Activated naive CD8-positive, alpha-beta T cell treated with anti-CD3 and anti-CD28 coated beads for 36 hours (primary cell): ENCODE data around the gene SIAH1. TPM values are rescaled to one million over a fixed set of nuclear protein-coding genes. Genes with fewer than 3 reads are reported as not detected.

Source experiments
- DNase-seq: peaks from one replicate; pipeline ENCODE4 v3.0.0; 2021
- H3K27ac Mint-ChIP-seq: one replicate; pipeline ENCODE4 v1.8.0; 2022; ENCODE audit warnings: mild to moderate bottlenecking, moderate library complexity, mixed read lengths
- H3K27me3 Mint-ChIP-seq: one replicate; pipeline ENCODE4 v1.8.0; 2022; ENCODE audit warnings: mild to moderate bottlenecking, mixed read lengths
- H3K36me3 Mint-ChIP-seq: one replicate; pipeline ENCODE4 v1.8.0; 2021; ENCODE audit warnings: mild to moderate bottlenecking, mixed read lengths
- H3K4me1 Mint-ChIP-seq: one replicate; pipeline ENCODE4 v1.8.0; 2021; ENCODE audit warnings: mixed read lengths
- H3K4me3 Mint-ChIP-seq: one replicate; pipeline ENCODE4 v1.8.0; 2022; ENCODE audit warnings: mild to moderate bottlenecking, moderate library complexity, mixed read lengths
- H3K9me3 Mint-ChIP-seq: one replicate; pipeline ENCODE4 v1.8.0; 2022; ENCODE audit warnings: mixed read lengths
- total RNA-seq, 2 experiments: library from RNA; stranded (reverse); gene quantifications; one replicate each; pipeline ENCODE4 v1.2.3, GENCODE V29; 2021

Gene SIAH1
- total RNA-seq, 2 experiments from 2014 or later: 16.2 to 18.3 TPM

DNA sequence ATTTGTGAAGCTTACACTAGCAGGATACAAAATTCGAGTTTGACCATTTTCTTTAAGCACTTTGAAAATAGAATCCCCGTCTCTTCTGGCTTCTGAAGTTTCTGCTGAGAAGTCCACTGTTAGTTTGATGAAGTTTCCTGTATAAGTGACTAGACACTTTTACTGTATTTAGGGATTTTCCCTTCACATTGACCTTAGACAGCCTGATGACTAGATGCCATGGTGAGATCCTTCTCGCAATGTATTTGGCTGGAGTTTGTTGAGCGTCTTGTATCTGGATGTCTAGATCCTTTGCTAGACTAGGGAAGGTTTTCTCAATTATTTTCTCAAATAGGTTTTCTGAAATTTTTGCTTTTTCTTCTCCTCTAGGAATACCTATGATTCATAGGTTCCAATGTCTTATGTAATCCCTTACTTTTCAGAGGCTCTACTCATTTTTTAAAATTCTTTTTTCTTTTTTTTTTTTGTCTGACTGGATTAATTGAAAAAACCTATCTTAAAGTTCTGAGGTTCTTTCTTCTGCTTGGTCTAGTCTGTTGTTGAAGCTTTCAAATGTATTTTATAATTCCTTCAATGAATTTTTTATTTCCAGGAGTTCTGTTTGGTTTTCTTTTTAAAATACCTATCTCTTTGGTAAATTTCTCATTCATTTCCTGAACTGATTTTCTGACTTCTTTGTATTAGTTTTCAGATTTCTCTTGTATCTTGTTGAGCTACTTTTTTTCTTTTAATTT, 74.1 kb downstream of the SIAH1 start:
- Mint-ChIP-seq H3K9me3 (peaks cover 48% of the 10 kb centered on the region), H3K4me1 (peaks cover 2% of the 10 kb centered on the region), H3K27me3 (no peaks in the 10 kb centered on the region), H3K36me3 (peaks cover 87% of the 10 kb centered on the region), H3K27ac (no peak overlapping the region), H3K4me3 (no peak overlapping the region)
- DNase-seq: no peak

Other genes with a start within 250 kb of the SIAH1 start
- not detected for gene ABCC12, start 229.4 kb downstream of the SIAH1 start, total RNA-seq
- gene LONP2, start 141.1 kb downstream of the SIAH1 start, total RNA-seq: 10 to 100 TPM; 52.2 to 53.0 TPM
- gene ABCC11, start 137.9 kb downstream of the SIAH1 start, total RNA-seq: under 1 TPM; 0.14 to 0.16 TPM
- gene N4BP1, start 224.8 kb upstream of the SIAH1 start, total RNA-seq: 10 to 100 TPM; 39.0 to 40.4 TPM